ENCODE results near the gene ADCY1.

- no peak for TF ChIP-seq EZH2 (IDR thresholded peaks at IDR 0.05)
- no peak for TF ChIP-seq POLR2AphosphoS5 (IDR thresholded peaks at IDR 0.05; ENCODE audit: borderline replicate concordance, low read depth, low read length)
- TF ChIP-seq FOXP2 (optimal IDR thresholded peaks at IDR 0.05; ENCODE audit: control extremely low read depth, extremely low read length, insufficient read depth): no peak
These were observed 70.1 kb downstream of the ADCY1 start for GRCh38 chr7:45644237-45644636.
